Esophagus (tissue), 2 donors: ENCODE measurements around the gene CRHBP. TPM values are rescaled to one million over a fixed set of nuclear protein-coding genes. Genes with fewer than 3 reads are reported as not detected.
"Not testable (repeated sequence)": the region's sequence is repeated elsewhere in the genome, so short reads cannot be mapped to it uniquely, and the experiment has no call there.

Experiments used
- H3K27ac ChIP-seq, 2 donors: one replicate each; pipeline ENCODE4 v1.5.1; 2013; ENCODE audit warnings: low read depth in 2 of 2, mild to moderate bottlenecking in 2 of 2, inconsistent platforms in 1 of 2, low read length in 1 of 2, moderate library complexity in 1 of 2
- H3K27me3 ChIP-seq, 2 donors: one replicate each; pipeline ENCODE4 v1.6.1; 2013; ENCODE audit warnings: low read length in 2 of 2, control low read depth in 1 of 2, mild to moderate bottlenecking in 1 of 2; ENCODE audit not compliant: insufficient read depth in 2 of 2, control insufficient read depth in 1 of 2
- H3K36me3 ChIP-seq, 2 donors: one replicate each; pipeline ENCODE4 v1.6.1; 2013; ENCODE audit warnings: low read length in 1 of 2; ENCODE audit not compliant: control insufficient read depth in 2 of 2, insufficient read depth in 2 of 2
- H3K4me1 ChIP-seq, 2 donors: one replicate each; pipeline ENCODE4 v1.6.1; 2013; ENCODE audit warnings: low read length in 1 of 2; ENCODE audit not compliant: control insufficient read depth in 2 of 2, insufficient read depth in 2 of 2
- H3K4me3 ChIP-seq, 2 donors: one replicate each; pipeline ENCODE4 v1.5.1; 2013; ENCODE audit warnings: low read length in 2 of 2, mild to moderate bottlenecking in 2 of 2, low read depth in 1 of 2, moderate library complexity in 1 of 2
- H3K9me3 ChIP-seq, 2 donors: one replicate each; pipeline ENCODE4 v1.6.1; 2013; ENCODE audit warnings: mild to moderate bottlenecking in 2 of 2, low read depth in 1 of 2, low read length in 1 of 2, moderate library complexity in 1 of 2; ENCODE audit not compliant: control insufficient read depth in 2 of 2, insufficient read depth in 1 of 2
- WGBS, 2 donors: extraction: QIAGEN DNeasy Blood & Tissue Kit; methylation state at CpG; one replicate each; pipeline ENCODE4 v1.1.7; 2013; 5-methylcytosine and 5-hydroxymethylcytosine counted together
- polyA plus RNA-seq, 2 donors: library from polyadenylated mRNA; stranded (reverse); fragments of 200-250 nt; gene quantifications; one replicate each; pipeline ENCODE4 v1.2.3, GENCODE V29; 2013
- donor health status: healthy with polysubstance abuse.
- donor health status: Bipolar disorder and iron deficiency.

CRHBP gene
- polyA plus RNA-seq, 2 donors, result 0.10 to 0.19 TPM

- H3K4me1 ChIP-seq, result no peaks in the 10 kb centered on the region
- no peak overlapping the region for H3K4me3 ChIP-seq
- 76 to 80% methylated on average over 8 of the region's 8 CpGs for WGBS, 2 donors
- no peak overlapping the region for H3K27ac ChIP-seq
- H3K36me3 ChIP-seq, result no peaks in the 10 kb centered on the region
- no peaks in the 10 kb centered on the region for H3K27me3 ChIP-seq
- H3K9me3 ChIP-seq, result no peaks in the 10 kb centered on the region
Observed at GRCh38 chr5:76980518-76981144, 27.8 kb downstream of the CRHBP start.

- H3K27ac ChIP-seq, result no peak overlapping the region
- whole genome bisulfite sequencing, 2 donors, result 53 to 59% methylated on average over 2 of the region's 2 CpGs
- no peaks in the 10 kb centered on the region for H3K27me3 ChIP-seq
- no peaks in the 10 kb centered on the region for H3K9me3 ChIP-seq
- no peaks in the 10 kb centered on the region for H3K4me1 ChIP-seq
- no peak overlapping the region for H3K4me3 ChIP-seq
- no peaks in the 10 kb centered on the region for H3K36me3 ChIP-seq
Observed at GRCh38 chr5:76982450-76982849, 29.6 kb downstream of the CRHBP start.

GRCh38 chr5:76983468-76983867, 30.6 kb downstream of the CRHBP start:
- 74 to 77% methylated on average over 3 of the region's 3 CpGs for WGBS, 2 donors
- Histone ChIP-seq H3K27ac (no peak overlapping the region), H3K9me3 (no peaks in the 10 kb centered on the region), H3K27me3 (no peaks in the 10 kb centered on the region), H3K36me3 (no peaks in the 10 kb centered on the region), H3K4me3 (no peak overlapping the region), H3K4me1 (no peaks in the 10 kb centered on the region)

- Histone ChIP-seq H3K27me3 (no peaks in the 10 kb centered on the region), H3K36me3 (no peaks in the 10 kb centered on the region), H3K9me3 (no peaks in the 10 kb centered on the region), H3K4me3 (no peak overlapping the region), H3K4me1 (no peaks in the 10 kb centered on the region), H3K27ac (no peak overlapping the region)
- WGBS, 2 donors, result 40 to 45% methylated on average over 6 of the region's 6 CpGs
Observed at GRCh38 chr5:76986825-76987526, 34.1 kb downstream of the CRHBP start.

- WGBS, 2 donors, result 55 to 59% methylated on average over 5 of the region's 5 CpGs
- Histone ChIP-seq H3K9me3 (no peaks in the 10 kb centered on the region), H3K27me3 (no peaks in the 10 kb centered on the region), H3K36me3 (no peaks in the 10 kb centered on the region), H3K27ac (no peak overlapping the region), H3K4me3 (no peak overlapping the region), H3K4me1 (no peaks in the 10 kb centered on the region)
Observed at GRCh38 chr5:76990899-76991459, 38.1 kb downstream of the CRHBP start.

GRCh38 chr5:76993436-76993835, 40.6 kb downstream of the CRHBP start:
- WGBS, 2 donors, result 85 to 90% methylated on average over 9 of the region's 9 CpGs
- H3K4me1 ChIP-seq, result not testable (repeated sequence)

GRCh38 chr5:76994337-76994736, 41.5 kb downstream of the CRHBP start:
- Histone ChIP-seq H3K27me3 (no peaks in the 10 kb centered on the region), H3K27ac (no peak overlapping the region), H3K4me3 (no peak overlapping the region), H3K9me3 (no peaks in the 10 kb centered on the region), H3K4me1 (no peaks in the 10 kb centered on the region), H3K36me3 (no peaks in the 10 kb centered on the region)
- WGBS, 2 donors, result 72 to 79% methylated on average over 6 of the region's 6 CpGs

More at GRCh38 chr5:76993436-76993835, 40.6 kb downstream of the CRHBP start:
- not testable (repeated sequence) for H3K27ac ChIP-seq, H3K4me3 ChIP-seq, H3K27me3 ChIP-seq, H3K9me3 ChIP-seq, H3K36me3 ChIP-seq

GRCh38 chr5:76998251-76998650, 45.4 kb downstream of the CRHBP start:
- WGBS, 2 donors, result 83 to 91% methylated on average over 4 of the region's 4 CpGs
- not testable (repeated sequence) for H3K27ac ChIP-seq, H3K4me3 ChIP-seq, H3K27me3 ChIP-seq, H3K36me3 ChIP-seq, H3K4me1 ChIP-seq, H3K9me3 ChIP-seq

GRCh38 chr5:76999451-76999850, 46.6 kb downstream of the CRHBP start:
- peaks cover 0 to 2% of the 10 kb centered on the region in 2 donors for H3K27me3 ChIP-seq
- WGBS, 2 donors, result 57 to 62% methylated on average over 2 of the region's 2 CpGs
- no peak overlapping the region for H3K4me3 ChIP-seq
- no peaks in the 10 kb centered on the region for H3K9me3 ChIP-seq
- H3K4me1 ChIP-seq, result no peaks in the 10 kb centered on the region
- no peak overlapping the region for H3K27ac ChIP-seq
- no peaks in the 10 kb centered on the region for H3K36me3 ChIP-seq

GRCh38 chr5:77003246-77003645, 50.4 kb downstream of the CRHBP start:
- Histone ChIP-seq H3K27me3 (peaks cover 3% of the 10 kb centered on the region in 2 donors), H3K27ac (no peak overlapping the region), H3K4me1 (no peaks in the 10 kb centered on the region), H3K36me3 (no peaks in the 10 kb centered on the region), H3K9me3 (no peaks in the 10 kb centered on the region), H3K4me3 (no peak overlapping the region)
- 56 to 73% methylated on average over 1 of the region's 1 CpG for WGBS, 2 donors
